Activated CD4-positive, alpha-beta memory T cell treated with anti-CD3 and anti-CD28 coated beads for 36 hours (primary cell): Measurements from ENCODE around the gene ATP8B3. TPM values are rescaled to one million over a fixed set of nuclear protein-coding genes. Genes with fewer than 3 reads are reported as not detected.
"Not testable (repeated sequence)": the region's sequence is repeated elsewhere in the genome, so short reads cannot be mapped to it uniquely, and the experiment has no call there.

Experiments
- CTCF ChIA-PET: fragments of 350-600 bp; sonication (Branson Sonifier 250); formaldehyde crosslinking; loops from one replicate; lab custom pipeline; 2021; ENCODE audit warnings: antibody characterized with exemption, inconsistent platforms; lab: Charles Lee
- POLR2A ChIA-PET: fragments of 350-600 bp; sonication (Branson Sonifier 250); formaldehyde crosslinking; loops from one replicate; lab custom pipeline; 2021; ENCODE audit warnings: antibody characterized with exemption; lab: Charles Lee
- DNase-seq: peaks from one replicate; pipeline ENCODE4 v3.0.0-alpha.2; 2020
- H3K27ac Mint-ChIP-seq: one replicate; pipeline ENCODE4 v1.8.0; 2021; ENCODE audit warnings: mixed read lengths
- H3K27me3 Mint-ChIP-seq: one replicate; pipeline ENCODE4 v1.8.0; 2021; ENCODE audit warnings: mixed read lengths
- H3K36me3 Mint-ChIP-seq: one replicate; pipeline ENCODE4 v1.8.0; 2021; ENCODE audit warnings: mixed read lengths
- H3K4me1 Mint-ChIP-seq: one replicate; pipeline ENCODE4 v1.8.0; 2021; ENCODE audit warnings: low read depth, mixed read lengths
- H3K4me3 Mint-ChIP-seq: one replicate; pipeline ENCODE4 v1.8.0; 2021; ENCODE audit warnings: mild to moderate bottlenecking, mixed read lengths
- H3K9me3 Mint-ChIP-seq: one replicate; pipeline ENCODE4 v1.8.0; 2021; ENCODE audit warnings: mixed read lengths
- intact Hi-C: fragments of 100-400 bp; cut with micrococcal nuclease; formaldehyde crosslinking; loops from one replicate; pipeline ENCODE4 v1.15.1; 2023
- total RNA-seq, 2 experiments: library from RNA; stranded (reverse); gene quantifications; one replicate each; pipeline ENCODE4 v1.2.3, GENCODE V29; 2021

The ATP8B3 gene
- total RNA-seq, 2 experiments from 2014 or later = 9.6 to 10.0 TPM

DNA sequence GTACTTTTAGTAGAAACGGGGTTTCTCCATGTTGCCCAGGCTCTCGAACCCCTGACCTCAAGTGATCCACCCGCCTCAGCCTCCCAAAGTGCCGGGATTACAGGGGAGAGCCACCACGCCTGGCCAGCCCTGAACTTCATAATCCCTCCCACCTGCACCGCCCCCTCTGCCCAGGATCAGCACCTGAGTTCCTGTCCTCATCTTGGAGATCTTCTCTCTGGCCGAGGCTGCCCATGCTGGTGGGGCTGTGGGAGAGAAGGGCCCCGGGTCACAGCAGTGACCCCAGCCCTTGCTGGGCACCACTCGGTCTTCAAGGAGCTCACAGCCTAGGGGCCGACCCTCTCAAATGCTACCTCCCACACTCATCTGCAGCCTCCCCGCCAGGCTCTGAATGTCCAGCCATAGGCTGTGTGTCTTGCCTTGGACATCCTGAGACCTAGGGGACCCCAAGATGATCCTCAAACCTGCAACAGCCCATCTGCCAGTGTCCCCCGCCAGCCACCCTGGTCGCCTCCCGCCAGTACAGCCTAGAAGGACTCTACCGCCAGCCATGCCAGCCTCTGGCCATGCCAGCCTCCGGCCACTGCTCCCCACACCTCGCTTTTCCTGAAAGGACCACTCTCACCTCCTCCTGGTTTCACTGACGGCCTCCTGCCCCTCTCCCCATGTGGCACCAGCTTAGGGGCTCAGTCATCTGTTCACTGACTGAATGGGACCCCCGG lies 1.5 kb downstream of the ATP8B3 start:
- Mint-ChIP-seq H3K27ac (no peak overlapping the region), H3K36me3 (peaks cover 4% of the 10 kb centered on the region), H3K27me3 (no peaks in the 10 kb centered on the region), H3K9me3 (no peaks in the 10 kb centered on the region), H3K4me3 (peak overlapping the region; percentile 3), H3K4me1 (peaks cover 16% of the 10 kb centered on the region)
- ChIA-PET CTCF (interaction anchor here (1.2 to 3.6 kb wide), 2 partner anchors 16 to 138 kb away, joined by 3 to 18 read pairs; no protein-coding TSS in a partner anchor), POLR2A (interaction anchor here (1.0 kb wide), 1 partner anchor 220 kb away, joined by 3 read pairs; no protein-coding TSS in a partner anchor)
- intact Hi-C loops = no loop called here
- DNase-seq = no peak

DNA sequence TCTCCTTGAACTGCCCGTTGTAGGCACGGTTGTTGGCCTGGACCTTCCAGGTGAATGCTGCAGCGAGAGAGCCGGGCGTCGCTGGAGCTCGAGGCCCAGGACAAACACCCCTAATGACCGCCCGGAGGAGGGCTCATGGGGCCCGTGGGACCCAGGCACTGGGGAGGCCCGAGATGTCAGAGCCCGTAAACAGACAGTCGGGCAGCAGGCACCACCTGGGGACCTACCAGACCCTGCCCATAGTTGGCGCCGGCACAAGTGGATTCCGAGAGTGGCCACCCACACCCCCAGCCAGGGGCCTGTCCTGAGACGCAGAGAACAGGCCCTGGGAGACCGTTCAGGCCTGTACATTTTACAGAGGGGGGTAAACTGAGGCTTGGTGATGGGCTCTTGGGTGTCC lies 2.4 kb downstream of the ATP8B3 start:
- no peak overlapping the region for H3K4me3 Mint-ChIP-seq
- DNase-seq = no peak
- no peaks in the 10 kb centered on the region for H3K36me3 Mint-ChIP-seq
- ChIA-PET POLR2A (no interaction called here), CTCF (interaction anchor here (3.6 kb wide), 1 partner anchor 17 kb away, joined by 18 read pairs; no protein-coding TSS in a partner anchor)
- H3K4me1 Mint-ChIP-seq = peaks cover 16% of the 10 kb centered on the region
- H3K27ac Mint-ChIP-seq = no peak overlapping the region
- no peaks in the 10 kb centered on the region for H3K27me3 Mint-ChIP-seq
- no peaks in the 10 kb centered on the region for H3K9me3 Mint-ChIP-seq
- intact Hi-C loops = no loop called here

- Mint-ChIP-seq H3K27me3 (no peaks in the 10 kb centered on the region), H3K27ac (no peak overlapping the region), H3K4me3 (no peak overlapping the region), H3K36me3 (no peaks in the 10 kb centered on the region), H3K4me1 (peaks cover 13% of the 10 kb centered on the region), H3K9me3 (no peaks in the 10 kb centered on the region)
- no peak for DNase-seq
- POLR2A ChIA-PET = no interaction called here
- intact Hi-C loops = no loop called here
- CTCF ChIA-PET = no interaction called here
Observed at GRCh38 chr19:1808395-1808731, 3.7 kb downstream of the ATP8B3 start.

GRCh38 chr19:1807695-1808394 lies 4.2 kb downstream of the ATP8B3 start:
- no peaks in the 10 kb centered on the region for H3K27me3 Mint-ChIP-seq
- H3K4me1 Mint-ChIP-seq = peaks cover 8% of the 10 kb centered on the region
- ChIA-PET POLR2A (no interaction called here), CTCF (no interaction called here)
- no peaks in the 10 kb centered on the region for H3K9me3 Mint-ChIP-seq
- no peak for DNase-seq
- intact Hi-C loops = no loop called here
- no peaks in the 10 kb centered on the region for H3K36me3 Mint-ChIP-seq
- H3K4me3 Mint-ChIP-seq = no peak overlapping the region
- H3K27ac Mint-ChIP-seq = no peak overlapping the region

GRCh38 chr19:1807030-1807694 lies 4.9 kb downstream of the ATP8B3 start:
- ChIA-PET CTCF (no interaction called here), POLR2A (no interaction called here)
- no peaks in the 10 kb centered on the region for H3K9me3 Mint-ChIP-seq
- no peak overlapping the region for H3K27ac Mint-ChIP-seq
- H3K4me3 Mint-ChIP-seq = no peak overlapping the region
- H3K27me3 Mint-ChIP-seq = no peaks in the 10 kb centered on the region
- no peak for DNase-seq
- intact Hi-C loops = no loop called here
- no peaks in the 10 kb centered on the region for H3K36me3 Mint-ChIP-seq
- peaks cover 5% of the 10 kb centered on the region for H3K4me1 Mint-ChIP-seq

GRCh38 chr19:1806184-1807029 lies 5.7 kb downstream of the ATP8B3 start:
- Mint-ChIP-seq H3K4me3 (no peak overlapping the region), H3K27ac (no peak overlapping the region), H3K4me1 (peaks cover 2% of the 10 kb centered on the region), H3K27me3 (no peaks in the 10 kb centered on the region), H3K36me3 (no peaks in the 10 kb centered on the region), H3K9me3 (no peaks in the 10 kb centered on the region)
- POLR2A ChIA-PET = no interaction called here
- CTCF ChIA-PET = no interaction called here
- intact Hi-C loops = no loop called here
- DNase-seq = no peak

DNA sequence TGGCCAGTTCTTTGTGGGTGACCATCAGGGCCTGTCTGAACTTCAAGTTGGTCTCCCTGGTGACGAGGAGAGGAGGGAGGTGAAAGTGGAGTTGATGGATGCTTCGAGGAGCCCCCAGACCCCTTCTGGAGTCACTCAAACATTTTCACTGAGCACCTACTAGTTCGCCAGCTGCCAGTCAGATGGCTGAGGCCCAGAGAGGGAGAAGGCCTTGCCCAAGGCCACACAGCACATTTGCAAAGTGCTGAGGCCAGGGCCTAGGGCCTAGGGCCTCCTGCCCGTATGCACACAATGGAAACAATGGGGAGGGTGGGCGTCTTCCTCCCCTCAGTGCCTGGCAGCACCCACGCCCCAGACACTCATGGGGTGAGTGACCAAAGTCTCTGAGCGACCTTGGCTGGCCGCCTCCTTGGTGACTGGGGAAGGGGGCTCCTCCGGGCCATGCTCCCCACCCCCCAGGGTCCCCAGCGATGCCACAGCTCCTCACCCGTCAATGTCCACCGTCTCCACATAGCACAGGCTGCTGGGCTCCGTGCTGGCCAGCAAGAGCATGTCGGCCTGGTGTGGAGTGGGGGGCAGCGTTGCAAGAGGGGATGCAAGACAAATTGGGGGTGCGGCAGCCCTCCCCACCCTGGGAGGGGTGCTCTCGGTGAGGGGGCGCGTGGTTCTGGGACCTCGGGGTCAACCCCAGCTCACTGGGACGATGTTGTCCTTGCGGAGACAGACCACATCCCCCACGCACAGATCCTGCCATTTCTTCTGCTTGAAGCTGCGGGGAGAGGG lies 6.5 kb downstream of the ATP8B3 start:
- ChIA-PET CTCF (interaction anchor here (1.3 kb wide), 1 partner anchor 21 kb away, joined by 4 read pairs; no protein-coding TSS in a partner anchor), POLR2A (no interaction called here)
- no peaks in the 10 kb centered on the region for H3K27me3 Mint-ChIP-seq
- no peak for DNase-seq
- no peak overlapping the region for H3K4me3 Mint-ChIP-seq
- intact Hi-C loops = no loop called here
- H3K36me3 Mint-ChIP-seq = no peaks in the 10 kb centered on the region
- H3K9me3 Mint-ChIP-seq = no peaks in the 10 kb centered on the region
- no peaks in the 10 kb centered on the region for H3K4me1 Mint-ChIP-seq
- H3K27ac Mint-ChIP-seq = no peak overlapping the region

DNA sequence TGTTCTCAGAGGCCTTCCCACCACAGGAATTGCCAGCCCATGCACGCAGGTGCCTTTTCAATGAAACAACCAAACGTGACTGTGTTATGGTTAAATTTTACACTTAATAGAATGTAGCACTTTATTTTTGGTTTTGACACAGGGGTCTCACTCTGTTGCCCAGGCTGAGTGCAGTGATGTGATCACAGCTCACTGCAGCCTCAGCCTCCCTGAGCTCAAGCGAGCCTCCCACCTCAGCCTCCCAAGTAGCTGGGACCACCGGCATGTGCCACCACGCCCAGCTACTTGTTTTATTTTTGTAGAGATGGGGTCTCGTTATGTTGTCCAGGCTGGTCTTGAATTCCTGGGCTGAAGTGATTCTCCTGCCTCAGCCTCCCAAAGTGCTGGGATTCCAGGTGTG lies 7.2 kb downstream of the ATP8B3 start:
- intact Hi-C loops = no loop called here
- no peaks in the 10 kb centered on the region for H3K27me3 Mint-ChIP-seq
- POLR2A ChIA-PET = no interaction called here
- CTCF ChIA-PET = interaction anchor here (1.3 kb wide), 1 partner anchor 21 kb away, joined by 4 read pairs; no protein-coding TSS in a partner anchor
- H3K4me3 Mint-ChIP-seq = no peak overlapping the region
- H3K27ac Mint-ChIP-seq = no peak overlapping the region
- no peaks in the 10 kb centered on the region for H3K9me3 Mint-ChIP-seq
- H3K4me1 Mint-ChIP-seq = no peaks in the 10 kb centered on the region
- H3K36me3 Mint-ChIP-seq = no peaks in the 10 kb centered on the region
- no peak for DNase-seq

GRCh38 chr19:1799695-1800342 lies 12.3 kb downstream of the ATP8B3 start:
- Mint-ChIP-seq H3K9me3 (no peaks in the 10 kb centered on the region), H3K4me3 (no peak overlapping the region), H3K4me1 (peaks cover 3% of the 10 kb centered on the region), H3K36me3 (no peaks in the 10 kb centered on the region), H3K27me3 (peaks cover 8% of the 10 kb centered on the region), H3K27ac (no peak overlapping the region)
- CTCF ChIA-PET = interaction anchor here (2.7 kb wide), 1 partner anchor 26 kb away, joined by 12 read pairs; no protein-coding TSS in a partner anchor
- DNase-seq = no peak
- POLR2A ChIA-PET = no interaction called here
- intact Hi-C loops = no loop called here

- not testable (repeated sequence) for H3K4me3 Mint-ChIP-seq
Observed at GRCh38 chr19:1797313-1797712, 14.8 kb downstream of the ATP8B3 start.

More at GRCh38 chr19:1797313-1797712, 14.8 kb downstream of the ATP8B3 start:
- peaks cover 15% of the 10 kb centered on the region for H3K27me3 Mint-ChIP-seq
- CTCF ChIA-PET = interaction anchor here (0.6 to 1.8 kb wide), 2 partner anchors 11 to 251 kb away, joined by 3 to 6 read pairs; no protein-coding TSS in a partner anchor
- intact Hi-C loops, H3K9me3 Mint-ChIP-seq, DNase-seq, POLR2A ChIA-PET, H3K36me3 Mint-ChIP-seq, H3K27ac Mint-ChIP-seq, H3K4me1 Mint-ChIP-seq: not testable (repeated sequence)
